ENCODE measurements around the gene FOCAD.

The FOCAD gene

GRCh38 chr9:20823051-20823450 lies 139.0 kb downstream of the FOCAD start:
- Histone ChIP-seq H4K20me1 (ENCODE audit: insufficient read depth, low read length) (no peaks in the 10 kb centered on the region), H3K27me3 (ENCODE audit: insufficient read depth, low read length) (no peaks in the 10 kb centered on the region), H3K27ac (ENCODE audit: low read depth, low read length, poor library complexity, severe bottlenecking) (no peak overlapping the region), H3K4me1 (ENCODE audit: insufficient read depth, low read length, severe bottlenecking) (no peaks in the 10 kb centered on the region), H3K79me2 (ENCODE audit: insufficient read depth, low read length) (no peaks in the 10 kb centered on the region), H3K4me3 (ENCODE audit: low read depth, low read length, poor library complexity, severe bottlenecking) (no peak overlapping the region), H3K36me3 (ENCODE audit: insufficient read depth, low read length) (no peaks in the 10 kb centered on the region), H3K4me2 (ENCODE audit: low read length) (no peak overlapping the region), H3K9me3 (ENCODE audit: low read length) (no peaks in the 10 kb centered on the region), H2AFZ (ENCODE audit: low read length) (no peak overlapping the region), H3F3A (ENCODE audit: insufficient read depth, low read length) (no peaks in the 10 kb centered on the region), H3K9me2 (ENCODE audit: low read depth, low read length) (no peaks in the 10 kb centered on the region), H3K9ac (ENCODE audit: low read length) (no peak overlapping the region)
- no peak for TF ChIP-seq EZH2 (IDR thresholded peaks at IDR 0.05; ENCODE audit: borderline replicate concordance, low read length)
- TF ChIP-seq, protein P1, sequence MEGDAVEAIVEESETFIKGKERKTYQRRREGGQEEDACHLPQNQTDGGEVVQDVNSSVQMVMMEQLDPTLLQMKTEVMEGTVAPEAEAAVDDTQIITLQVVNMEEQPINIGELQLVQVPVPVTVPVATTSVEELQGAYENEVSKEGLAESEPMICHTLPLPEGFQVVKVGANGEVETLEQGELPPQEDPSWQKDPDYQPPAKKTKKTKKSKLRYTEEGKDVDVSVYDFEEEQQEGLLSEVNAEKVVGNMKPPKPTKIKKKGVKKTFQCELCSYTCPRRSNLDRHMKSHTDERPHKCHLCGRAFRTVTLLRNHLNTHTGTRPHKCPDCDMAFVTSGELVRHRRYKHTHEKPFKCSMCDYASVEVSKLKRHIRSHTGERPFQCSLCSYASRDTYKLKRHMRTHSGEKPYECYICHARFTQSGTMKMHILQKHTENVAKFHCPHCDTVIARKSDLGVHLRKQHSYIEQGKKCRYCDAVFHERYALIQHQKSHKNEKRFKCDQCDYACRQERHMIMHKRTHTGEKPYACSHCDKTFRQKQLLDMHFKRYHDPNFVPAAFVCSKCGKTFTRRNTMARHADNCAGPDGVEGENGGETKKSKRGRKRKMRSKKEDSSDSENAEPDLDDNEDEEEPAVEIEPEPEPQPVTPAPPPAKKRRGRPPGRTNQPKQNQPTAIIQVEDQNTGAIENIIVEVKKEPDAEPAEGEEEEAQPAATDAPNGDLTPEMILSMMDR (IDR thresholded peaks at IDR 0.05; ENCODE audit: low read length): no peak

DNA sequence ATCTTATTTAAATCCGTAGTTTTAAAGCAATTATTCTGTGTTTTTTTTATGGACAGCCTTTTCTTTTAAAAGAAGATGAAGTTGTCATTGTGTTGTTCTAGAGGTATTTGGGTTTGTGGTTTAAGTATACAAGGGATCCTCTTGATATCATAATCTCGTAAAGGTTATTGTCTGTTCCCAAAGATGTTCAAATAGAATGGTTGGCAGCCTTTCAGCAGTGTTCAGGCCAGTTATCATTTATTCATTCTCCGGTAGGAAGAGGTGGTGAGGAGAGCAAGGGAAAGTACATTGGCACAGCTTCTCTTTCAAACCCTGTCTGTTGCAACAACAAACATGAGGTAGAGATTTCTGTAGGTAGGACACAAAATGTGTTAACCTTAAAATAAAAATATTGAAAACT lies 147.0 kb downstream of the FOCAD start:
- no peak overlapping the region for H3K4me3 ChIP-seq (ENCODE audit: low read depth, low read length, poor library complexity, severe bottlenecking)
- H3K27me3 ChIP-seq (ENCODE audit: insufficient read depth, low read length): no peaks in the 10 kb centered on the region
- TF ChIP-seq EZH2 (IDR thresholded peaks at IDR 0.05; ENCODE audit: borderline replicate concordance, low read length): no peak
- TF ChIP-seq, protein P1 (IDR thresholded peaks at IDR 0.05; ENCODE audit: low read length): no peak
- H4K20me1 ChIP-seq (ENCODE audit: insufficient read depth, low read length): no peaks in the 10 kb centered on the region
- H2AFZ ChIP-seq (ENCODE audit: low read length): no peak overlapping the region
- H3K4me2 ChIP-seq (ENCODE audit: low read length): no peak overlapping the region
- H3K36me3 ChIP-seq (ENCODE audit: insufficient read depth, low read length): no peaks in the 10 kb centered on the region
- H3K9me3 ChIP-seq (ENCODE audit: low read length): no peaks in the 10 kb centered on the region
- H3K4me1 ChIP-seq (ENCODE audit: insufficient read depth, low read length, severe bottlenecking): no peaks in the 10 kb centered on the region
- no peaks in the 10 kb centered on the region for H3F3A ChIP-seq (ENCODE audit: insufficient read depth, low read length)
- H3K9ac ChIP-seq (ENCODE audit: low read length): no peak overlapping the region
- no peaks in the 10 kb centered on the region for H3K9me2 ChIP-seq (ENCODE audit: low read depth, low read length)
- no peak overlapping the region for H3K27ac ChIP-seq (ENCODE audit: low read depth, low read length, poor library complexity, severe bottlenecking)
- H3K79me2 ChIP-seq (ENCODE audit: insufficient read depth, low read length): no peaks in the 10 kb centered on the region

- no peaks in the 10 kb centered on the region for H4K20me1 ChIP-seq (ENCODE audit: insufficient read depth, low read length)
- no peaks in the 10 kb centered on the region for H3K9me3 ChIP-seq (ENCODE audit: low read length)
- H3K4me3 ChIP-seq (ENCODE audit: low read depth, low read length, poor library complexity, severe bottlenecking): no peak overlapping the region
- no peaks in the 10 kb centered on the region for H3K4me1 ChIP-seq (ENCODE audit: insufficient read depth, low read length, severe bottlenecking)
- no peaks in the 10 kb centered on the region for H3K79me2 ChIP-seq (ENCODE audit: insufficient read depth, low read length)
- H2AFZ ChIP-seq (ENCODE audit: low read length): no peak overlapping the region
- no peak overlapping the region for H3K4me2 ChIP-seq (ENCODE audit: low read length)
- H3K27me3 ChIP-seq (ENCODE audit: insufficient read depth, low read length): no peaks in the 10 kb centered on the region
- H3K36me3 ChIP-seq (ENCODE audit: insufficient read depth, low read length): no peaks in the 10 kb centered on the region
- no peak overlapping the region for H3K9ac ChIP-seq (ENCODE audit: low read length)
- no peak overlapping the region for H3K27ac ChIP-seq (ENCODE audit: low read depth, low read length, poor library complexity, severe bottlenecking)
- no peak for TF ChIP-seq EZH2 (IDR thresholded peaks at IDR 0.05; ENCODE audit: borderline replicate concordance, low read length)
- TF ChIP-seq, protein P1 (IDR thresholded peaks at IDR 0.05; ENCODE audit: low read length): no peak
- H3K9me2 ChIP-seq (ENCODE audit: low read depth, low read length): no peaks in the 10 kb centered on the region
- no peaks in the 10 kb centered on the region for H3F3A ChIP-seq (ENCODE audit: insufficient read depth, low read length)
These were observed 148.7 kb downstream of the FOCAD start for GRCh38 chr9:20832775-20833174.
